Ovary (tissue), 1 donor: ENCODE measurements around the gene DERA.

Experiments
- EP300 ChIP-seq: sonication (generic); formaldehyde crosslinking; IDR thresholded peaks from one replicate; pipeline ENCODE4 v1.6.1; 2017; ENCODE audit warnings: antibody characterized with exemption
- POLR2A ChIP-seq: fragments of 450-650 bp; IDR thresholded peaks from one replicate; pipeline ENCODE4 v1.6.1; 2017; ENCODE audit warnings: antibody characterized with exemption, mild to moderate bottlenecking, moderate library complexity

DNA sequence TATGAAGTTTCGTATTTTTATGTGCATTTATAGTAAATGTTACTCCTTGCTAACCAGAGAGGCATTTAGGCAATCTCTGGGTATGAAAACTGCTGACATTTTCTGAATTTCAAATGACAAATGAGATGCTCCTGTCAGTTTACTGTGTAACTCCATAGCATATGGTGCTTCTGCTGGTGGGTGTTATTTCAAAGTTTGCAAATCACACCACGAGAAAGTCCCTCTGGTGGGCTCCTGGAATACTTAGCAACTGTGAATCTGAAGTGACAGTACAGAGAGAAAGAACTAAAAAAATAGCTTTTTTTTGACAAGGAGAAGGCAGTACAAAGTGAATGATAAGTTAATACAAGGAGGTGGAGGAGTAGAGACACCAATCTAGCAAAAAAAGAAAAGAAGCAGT is 161.5 kb downstream of the DERA start:
- TF ChIP-seq POLR2A (no peak), EP300 (no peak)
